ENCODE measurements around the gene ABCA2. TPM values are rescaled to one million over a fixed set of nuclear protein-coding genes. Genes with fewer than 3 reads are reported as not detected.
A peak's percentile ranks its signal among the peaks of the same experiment; 100 is the strongest.

Gene ABCA2
- total RNA-seq, 1 donor from 2014 or later, result 55.1 TPM

DNA sequence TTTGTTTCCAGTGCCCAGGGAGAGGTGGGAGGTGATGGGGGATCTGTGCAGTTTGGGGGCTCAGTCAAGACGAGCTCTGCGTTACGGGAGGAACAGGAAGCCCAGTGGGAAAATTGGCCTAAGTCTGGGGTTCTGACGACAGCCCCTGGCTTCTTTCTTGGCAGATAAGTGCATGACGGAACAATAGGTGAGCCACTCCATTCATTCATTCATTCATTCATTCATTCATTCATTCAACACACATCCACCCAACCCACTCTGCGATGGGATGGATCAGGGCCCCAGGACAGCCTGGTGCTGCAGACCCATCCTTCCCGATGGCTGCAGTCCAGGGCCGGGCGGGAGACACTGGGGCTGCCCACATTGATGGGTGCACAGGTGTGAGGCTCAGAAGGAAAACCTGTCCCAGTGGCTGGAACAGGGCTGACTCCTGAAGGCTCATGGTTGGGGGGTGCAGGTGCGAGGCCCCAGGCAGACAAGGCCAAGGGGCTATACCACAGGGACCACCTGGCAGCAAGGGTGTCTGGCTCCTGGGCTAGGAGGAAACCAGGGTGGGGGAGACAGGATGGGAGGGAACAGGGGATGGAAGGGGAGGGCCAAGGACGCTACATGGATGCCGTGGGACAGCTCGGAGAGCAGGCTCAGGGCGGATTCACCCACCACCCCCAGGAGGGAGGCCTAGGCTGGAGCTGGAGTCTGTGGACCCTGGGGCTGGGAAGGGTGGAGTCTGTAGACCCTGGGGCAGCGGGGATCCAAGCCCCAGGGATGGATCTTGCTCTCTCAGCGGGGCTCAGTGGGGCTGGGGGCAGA is 47.2 kb downstream of the ABCA2 start:
- H3K27ac Mint-ChIP-seq (ENCODE audit: unreplicated experiment), result no peak overlapping the region
- no peak overlapping the region for H3K4me3 Mint-ChIP-seq (ENCODE audit: unreplicated experiment)
- no peaks in the 10 kb centered on the region for H3K36me3 Mint-ChIP-seq (ENCODE audit: unreplicated experiment)
- TF ChIP-seq, protein P1, sequence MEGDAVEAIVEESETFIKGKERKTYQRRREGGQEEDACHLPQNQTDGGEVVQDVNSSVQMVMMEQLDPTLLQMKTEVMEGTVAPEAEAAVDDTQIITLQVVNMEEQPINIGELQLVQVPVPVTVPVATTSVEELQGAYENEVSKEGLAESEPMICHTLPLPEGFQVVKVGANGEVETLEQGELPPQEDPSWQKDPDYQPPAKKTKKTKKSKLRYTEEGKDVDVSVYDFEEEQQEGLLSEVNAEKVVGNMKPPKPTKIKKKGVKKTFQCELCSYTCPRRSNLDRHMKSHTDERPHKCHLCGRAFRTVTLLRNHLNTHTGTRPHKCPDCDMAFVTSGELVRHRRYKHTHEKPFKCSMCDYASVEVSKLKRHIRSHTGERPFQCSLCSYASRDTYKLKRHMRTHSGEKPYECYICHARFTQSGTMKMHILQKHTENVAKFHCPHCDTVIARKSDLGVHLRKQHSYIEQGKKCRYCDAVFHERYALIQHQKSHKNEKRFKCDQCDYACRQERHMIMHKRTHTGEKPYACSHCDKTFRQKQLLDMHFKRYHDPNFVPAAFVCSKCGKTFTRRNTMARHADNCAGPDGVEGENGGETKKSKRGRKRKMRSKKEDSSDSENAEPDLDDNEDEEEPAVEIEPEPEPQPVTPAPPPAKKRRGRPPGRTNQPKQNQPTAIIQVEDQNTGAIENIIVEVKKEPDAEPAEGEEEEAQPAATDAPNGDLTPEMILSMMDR (IDR thresholded peaks at IDR 0.05), result no peak
- no peaks in the 10 kb centered on the region for H3K4me1 Mint-ChIP-seq (ENCODE audit: unreplicated experiment)
- DNase-seq (ENCODE audit: extremely low spot score, unreplicated experiment), result no peak
- H3K27me3 Mint-ChIP-seq (ENCODE audit: unreplicated experiment), result no peaks in the 10 kb centered on the region
- no peaks in the 10 kb centered on the region for H3K9me3 Mint-ChIP-seq (ENCODE audit: unreplicated experiment)

DNA sequence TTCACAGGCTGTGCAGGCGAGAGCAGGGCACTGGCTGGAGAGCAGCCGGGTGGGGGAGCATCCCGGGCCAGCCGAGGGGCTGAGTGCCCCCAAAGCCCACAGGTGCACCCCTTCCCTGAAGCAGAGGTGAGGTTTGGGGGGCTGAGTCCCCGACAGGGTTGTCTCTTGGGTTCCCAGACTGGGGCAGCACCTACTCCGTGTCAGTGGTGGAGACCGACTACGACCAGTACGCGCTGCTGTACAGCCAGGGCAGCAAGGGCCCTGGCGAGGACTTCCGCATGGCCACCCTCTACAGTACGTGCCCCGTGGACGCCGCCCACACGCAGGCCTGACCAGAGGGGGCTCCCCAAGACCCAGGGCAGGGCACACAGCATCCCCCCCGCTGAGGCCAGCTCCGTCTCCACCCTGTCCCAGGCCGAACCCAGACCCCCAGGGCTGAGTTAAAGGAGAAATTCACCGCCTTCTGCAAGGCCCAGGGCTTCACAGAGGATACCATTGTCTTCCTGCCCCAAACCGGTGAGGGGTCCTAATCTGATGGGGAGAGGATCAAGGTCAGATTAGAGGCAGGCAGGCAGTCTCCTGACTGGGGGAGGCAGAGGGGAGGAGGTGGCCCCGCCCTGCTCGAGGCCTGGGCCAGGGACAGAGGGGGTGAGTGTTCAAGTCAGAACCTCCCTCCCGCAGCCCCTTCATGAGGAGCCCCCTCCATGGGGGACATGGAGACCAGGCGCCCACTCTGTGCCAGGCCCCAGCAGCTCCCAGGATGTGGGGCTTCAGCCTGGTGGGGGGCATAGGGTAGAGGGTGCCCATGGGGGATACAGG is 48.1 kb downstream of the ABCA2 start:
- no peak for DNase-seq (ENCODE audit: extremely low spot score, unreplicated experiment)
- TF ChIP-seq, protein P1 (IDR thresholded peaks at IDR 0.05), result no peak
- Mint-ChIP-seq H3K36me3 (ENCODE audit: unreplicated experiment) (no peaks in the 10 kb centered on the region), H3K27ac (ENCODE audit: unreplicated experiment) (no peak overlapping the region), H3K4me1 (ENCODE audit: unreplicated experiment) (peaks cover 4% of the 10 kb centered on the region), H3K4me3 (ENCODE audit: unreplicated experiment) (peak overlapping the region; percentile 22), H3K9me3 (ENCODE audit: unreplicated experiment) (no peaks in the 10 kb centered on the region), H3K27me3 (ENCODE audit: unreplicated experiment) (no peaks in the 10 kb centered on the region)

DNA sequence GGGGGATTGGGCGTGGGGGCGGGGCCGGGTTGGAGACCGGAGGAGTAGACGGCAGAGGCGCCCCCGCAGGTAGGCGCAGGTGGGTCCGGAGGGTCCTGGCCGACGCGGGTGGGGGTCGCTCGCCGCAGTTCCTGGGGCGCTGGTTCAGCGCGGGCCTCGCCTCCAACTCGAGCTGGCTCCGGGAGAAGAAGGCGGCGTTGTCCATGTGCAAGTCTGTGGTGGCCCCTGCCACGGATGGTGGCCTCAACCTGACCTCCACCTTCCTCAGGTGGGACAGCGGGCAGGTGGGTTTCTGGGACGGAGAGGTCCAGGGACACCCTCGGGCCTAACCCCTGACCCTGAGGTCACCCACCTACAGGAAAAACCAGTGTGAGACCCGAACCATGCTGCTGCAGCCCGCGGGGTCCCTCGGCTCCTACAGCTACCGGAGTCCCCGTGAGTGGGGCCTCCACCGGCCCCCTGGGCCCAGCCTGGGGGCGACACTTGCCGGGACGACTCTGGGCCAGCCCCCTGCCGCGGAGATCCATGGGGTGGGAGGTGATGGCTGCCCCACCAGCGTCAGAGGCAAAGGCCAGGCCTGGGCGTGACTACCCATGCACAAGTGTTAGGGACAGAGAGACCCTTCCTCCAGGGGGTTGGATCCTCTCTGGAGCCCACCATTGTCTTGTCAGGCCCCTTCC is 49.0 kb downstream of the ABCA2 start:
- Mint-ChIP-seq H3K4me3 (ENCODE audit: unreplicated experiment) (no peak overlapping the region), H3K36me3 (ENCODE audit: unreplicated experiment) (no peaks in the 10 kb centered on the region), H3K27me3 (ENCODE audit: unreplicated experiment) (no peaks in the 10 kb centered on the region), H3K9me3 (ENCODE audit: unreplicated experiment) (no peaks in the 10 kb centered on the region), H3K27ac (ENCODE audit: unreplicated experiment) (no peak overlapping the region), H3K4me1 (ENCODE audit: unreplicated experiment) (peaks cover 4% of the 10 kb centered on the region)
- TF ChIP-seq, protein P1 (IDR thresholded peaks at IDR 0.05), result no peak
- no peak for DNase-seq (ENCODE audit: extremely low spot score, unreplicated experiment)

DNA sequence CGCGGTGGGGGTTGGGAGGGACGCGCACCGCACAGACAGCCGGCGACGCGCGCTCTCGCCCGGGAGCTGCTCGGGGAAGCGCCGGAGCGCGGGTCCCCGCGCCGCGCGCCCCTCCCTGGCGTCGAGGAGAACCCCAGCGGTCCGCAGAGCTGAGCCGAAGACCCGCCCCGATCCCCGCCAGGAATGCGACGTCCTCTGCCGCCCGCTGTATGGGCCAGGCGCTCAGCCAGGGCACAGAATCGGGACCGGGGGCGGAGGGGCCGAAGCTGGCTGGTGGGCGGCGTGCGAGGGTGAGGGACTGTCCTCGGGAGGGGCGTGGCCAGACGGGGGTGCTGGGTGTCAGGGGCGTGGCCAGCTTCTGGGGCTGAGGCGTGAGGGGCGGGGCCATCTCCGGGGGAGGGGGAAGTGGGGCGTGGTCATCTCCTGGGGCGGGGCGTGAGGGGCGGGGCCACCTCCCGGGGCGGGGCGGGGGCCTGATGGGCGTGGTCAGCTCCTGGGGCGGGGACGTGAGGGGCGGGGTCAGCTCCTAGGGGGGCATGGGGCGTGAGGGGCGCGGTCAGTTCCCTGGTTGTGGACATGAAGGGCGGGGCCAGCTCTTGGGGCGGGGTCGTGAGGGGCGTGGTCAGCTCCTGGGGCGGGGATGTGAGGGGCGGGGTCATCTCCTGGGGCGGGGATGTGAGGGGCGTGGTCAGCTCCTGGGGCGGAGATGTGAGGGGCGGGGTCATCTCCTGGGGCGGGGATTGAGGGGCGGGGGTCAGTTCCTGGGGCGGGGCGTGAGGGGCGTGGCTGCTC is 49.8 kb downstream of the ABCA2 start:
- Mint-ChIP-seq H3K4me1 (ENCODE audit: unreplicated experiment) (peaks cover 4% of the 10 kb centered on the region), H3K27me3 (ENCODE audit: unreplicated experiment) (no peaks in the 10 kb centered on the region), H3K9me3 (ENCODE audit: unreplicated experiment) (no peaks in the 10 kb centered on the region), H3K36me3 (ENCODE audit: unreplicated experiment) (no peaks in the 10 kb centered on the region), H3K4me3 (ENCODE audit: unreplicated experiment) (peak overlapping the region; percentile 38), H3K27ac (ENCODE audit: unreplicated experiment) (no peak overlapping the region)
- TF ChIP-seq, protein P1 (IDR thresholded peaks at IDR 0.05), result no peak
- no peak for DNase-seq (ENCODE audit: extremely low spot score, unreplicated experiment)

Data from osteocyte (in vitro differentiated cells).